Bone marrow (tissue), 2 donors: ENCODE measurements around the gene DEFB116.
"Not testable (repeated sequence)": the region's sequence is repeated elsewhere in the genome, so short reads cannot be mapped to it uniquely, and the experiment has no call there.

Experiments used
- DNase-seq, 2 donors: peaks; one replicate each; lab custom pipeline; 2025; lab: John Stamatoyannopoulos, UW

DEFB116 gene

GRCh38 chr20:31308535-31309162, at the start of gene DEFB116:
TSS of gene DEFB116 (minus strand) at chr20:31308585. CDS start at chr20:31308585, 0 bp downstream.
- no peak for DNase-seq

- DNase-seq, result no peak
Observed at GRCh38 chr20:31355981-31356380, 47.6 kb upstream of the DEFB116 start.

GRCh38 chr20:31341470-31341869, 33.1 kb upstream of the DEFB116 start:
- DNase-seq, result no peak

- no peak for DNase-seq
Observed at GRCh38 chr20:31330893-31331292, 22.5 kb upstream of the DEFB116 start.

- no peak for DNase-seq
Observed at GRCh38 chr20:31322504-31322903, 14.1 kb upstream of the DEFB116 start.

- not testable (repeated sequence) for DNase-seq
Observed at GRCh38 chr20:31284964-31285363, 23.4 kb downstream of the DEFB116 start.

- DNase-seq, result no peak
Observed at GRCh38 chr20:31278178-31278577, 30.2 kb downstream of the DEFB116 start.

- DNase-seq, result no peak
Observed at GRCh38 chr20:31274441-31274840, 33.9 kb downstream of the DEFB116 start.

GRCh38 chr20:31260326-31260932, 48.0 kb downstream of the DEFB116 start:
- no peak for DNase-seq

GRCh38 chr20:31257364-31257763, 51.0 kb downstream of the DEFB116 start, which contains the start of gene DEFB115:
TSS of gene DEFB115 (plus strand) at chr20:31257664. CDS start at chr20:31257664, 0 bp downstream.
- DNase-seq, result no peak

- no peak for DNase-seq
Observed at GRCh38 chr20:31256959-31257358, 51.4 kb downstream of the DEFB116 start.
